Esophagus mucosa (tissue), 1 donor: ENCODE measurements around the gene ARIH1. TPM values are rescaled to one million over a fixed set of nuclear protein-coding genes. Genes with fewer than 3 reads are reported as not detected.

Experiments
- ATAC-seq: fragments of 200-7000 bp; cut with Tn5 transposase; one replicate; pipeline ENCODE4 v1.9.1; 2020
- total RNA-seq: library from RNA; stranded (reverse); gene quantifications from one replicate; pipeline ENCODE4 v1.2.4, GENCODE V29; 2023
- donor health status: DM: yes; HTN: yes; CAD: no.

ARIH1 gene
- total RNA-seq, 1 donor from 2014 or later, result 98.7 TPM

- no peak for ATAC-seq
Measured at GRCh38 chr15:72540606-72541237, 66.6 kb downstream of the ARIH1 start.

- ATAC-seq, result no peak
Measured at GRCh38 chr15:72541674-72542073, 67.5 kb downstream of the ARIH1 start.

GRCh38 chr15:72545156-72545555 lies 71.0 kb downstream of the ARIH1 start:
- ATAC-seq, result no peak

GRCh38 chr15:72554471-72555425 lies 80.6 kb downstream of the ARIH1 start:
- ATAC-seq, result peak; percentile 29

DNA sequence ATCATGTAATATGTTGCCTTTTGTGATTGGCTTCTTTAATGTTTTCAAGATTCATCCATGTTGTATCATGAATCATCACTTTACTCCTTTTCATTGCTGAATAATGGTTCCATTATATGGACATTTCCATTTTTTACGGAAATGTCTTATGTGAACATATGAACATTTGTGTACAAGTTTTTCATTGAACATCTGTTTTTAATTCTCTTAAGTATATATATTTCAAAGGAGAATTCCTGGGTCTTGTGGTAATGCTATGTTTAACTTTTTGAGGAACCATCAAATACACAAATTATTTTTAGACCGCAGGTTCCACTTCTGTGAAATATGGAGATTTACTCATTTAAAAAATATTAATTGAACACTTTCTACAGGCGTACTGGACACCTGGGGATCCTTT lies 85.7 kb downstream of the ARIH1 start:
- ATAC-seq, result no peak

DNA sequence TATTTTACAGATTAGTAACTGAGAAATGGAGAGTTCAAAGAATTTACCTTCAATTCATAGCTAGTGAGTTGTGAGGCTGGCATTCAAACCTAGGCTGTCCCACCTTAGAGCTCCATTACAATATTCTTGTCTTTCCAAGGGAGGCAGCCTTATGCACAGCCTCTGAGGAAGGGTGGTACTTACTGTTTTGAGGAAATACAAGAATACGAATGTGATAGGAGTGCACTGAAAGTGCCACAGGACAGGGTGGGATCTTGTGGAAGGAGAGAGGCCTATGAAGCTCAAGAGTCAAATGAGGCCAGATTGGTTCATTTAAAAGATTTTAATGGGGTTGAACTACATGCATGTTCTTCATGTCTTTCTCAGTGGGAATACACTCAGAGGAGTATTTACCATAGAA lies 86.3 kb downstream of the ARIH1 start:
- no peak for ATAC-seq

DNA sequence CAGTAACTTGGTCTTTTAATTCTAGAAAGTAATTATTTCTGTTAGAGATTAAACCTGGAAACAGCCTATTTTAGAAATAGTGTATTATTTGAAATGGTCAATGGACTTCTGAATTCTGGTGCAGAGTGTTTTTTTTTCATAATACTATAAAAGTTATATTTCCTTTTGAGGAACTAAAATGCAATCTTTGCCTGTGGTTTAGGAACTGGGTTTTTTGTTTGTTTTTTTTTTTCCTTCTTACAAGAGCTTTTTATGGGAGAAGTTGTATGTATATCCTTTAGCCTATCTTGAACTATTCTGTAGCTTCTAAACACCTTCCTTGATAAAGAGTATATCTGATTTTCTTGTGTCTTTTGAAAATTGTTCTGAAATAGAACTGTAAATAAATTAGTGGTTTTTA lies 88.3 kb downstream of the ARIH1 start:
- no peak for ATAC-seq

GRCh38 chr15:72562878-72563277 lies 88.7 kb downstream of the ARIH1 start:
- no peak for ATAC-seq

DNA sequence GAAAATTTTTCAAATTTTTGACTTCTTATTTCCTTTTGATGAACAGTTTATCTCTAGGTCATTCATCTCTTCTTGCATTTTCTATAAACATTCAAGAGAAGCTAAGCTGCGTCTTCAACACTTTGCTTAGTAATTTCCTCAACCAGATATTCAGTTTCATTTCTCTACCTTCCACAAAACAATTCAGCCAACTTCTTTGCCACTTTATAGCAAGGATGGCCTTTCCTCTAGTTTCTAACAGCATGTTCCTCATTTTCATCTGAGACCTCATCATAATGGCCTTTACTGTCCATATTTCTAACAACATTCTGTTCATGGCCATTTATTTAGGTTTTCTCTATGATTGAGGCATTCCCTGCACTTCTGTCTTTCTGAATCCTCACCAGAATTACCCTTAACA lies 90.0 kb downstream of the ARIH1 start:
- ATAC-seq, result no peak

- ATAC-seq, result no peak
Measured at GRCh38 chr15:72566973-72567372, 92.8 kb downstream of the ARIH1 start.

GRCh38 chr15:72570059-72570458 lies 95.9 kb downstream of the ARIH1 start:
- no peak for ATAC-seq

GRCh38 chr15:72579814-72580213 lies 105.7 kb downstream of the ARIH1 start:
- no peak for ATAC-seq

- no peak for ATAC-seq
Measured at GRCh38 chr15:72584006-72584405, 109.9 kb downstream of the ARIH1 start.

DNA sequence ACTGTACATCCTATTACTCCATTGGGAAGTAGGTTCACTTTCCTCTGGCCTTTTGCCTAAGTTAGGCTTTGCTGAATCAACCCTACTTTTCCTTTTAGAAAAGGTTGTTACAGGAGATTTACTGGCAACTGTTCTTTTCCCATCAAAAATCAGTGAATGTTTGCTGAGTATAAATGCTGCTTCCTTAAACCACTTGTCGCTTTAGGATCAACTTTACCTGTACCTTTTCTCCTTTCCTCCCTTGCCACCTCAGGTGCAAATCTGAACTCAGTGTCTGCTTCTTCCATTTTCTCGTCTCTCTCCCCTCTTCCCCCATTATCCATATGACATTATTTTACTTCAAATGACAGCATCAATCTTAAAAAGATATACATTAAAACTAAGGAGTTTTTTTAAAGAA lies 110.9 kb downstream of the ARIH1 start:
- no peak for ATAC-seq

DNA sequence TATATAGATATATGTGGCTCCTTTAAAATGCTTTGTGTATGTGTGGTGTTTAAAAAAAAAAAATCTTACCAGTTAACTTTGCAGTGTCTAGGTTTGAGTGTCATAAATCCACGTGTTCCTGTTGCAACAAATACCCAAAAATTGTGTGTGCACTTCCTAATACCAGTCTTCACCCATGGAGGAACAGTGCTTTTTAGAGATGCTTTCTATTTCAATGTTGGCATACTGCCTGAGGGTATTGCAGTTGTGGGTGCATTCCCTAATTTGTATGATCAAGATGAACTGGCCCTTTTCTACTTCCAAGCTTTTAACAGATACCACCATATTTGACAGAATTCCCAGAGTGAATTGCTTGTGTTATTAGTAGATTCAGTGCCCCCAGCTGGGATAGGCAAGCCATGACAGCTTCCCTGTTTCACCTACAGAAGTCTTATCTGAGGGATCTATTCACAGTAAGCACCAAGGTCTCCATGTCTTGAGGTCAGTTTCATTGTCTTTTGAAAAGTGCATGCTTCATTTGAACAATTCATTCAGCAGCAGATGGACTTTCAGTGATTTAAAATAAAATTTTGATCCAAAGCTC lies 111.4 kb downstream of the ARIH1 start:
- ATAC-seq, result no peak

- ATAC-seq, result no peak
Measured at GRCh38 chr15:72588096-72588495, 114.0 kb downstream of the ARIH1 start.

DNA sequence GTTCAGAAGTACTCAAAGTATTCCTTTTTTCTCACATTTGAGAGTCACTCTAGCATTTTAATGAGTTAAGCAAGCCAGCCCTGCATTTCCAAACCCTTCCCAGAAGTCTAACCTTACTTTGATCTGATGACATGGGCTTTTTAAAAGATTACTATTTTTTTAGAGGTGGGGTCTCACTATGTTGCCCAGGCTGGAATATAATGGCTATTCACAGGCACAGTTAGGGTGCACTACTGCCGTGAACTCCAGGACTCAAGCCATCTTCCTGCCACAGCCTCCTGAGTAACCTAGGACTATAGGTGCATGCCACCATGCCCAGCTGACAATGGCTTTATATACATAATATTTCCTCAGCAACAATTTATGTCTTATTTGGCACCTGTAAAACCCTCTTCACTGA lies 116.3 kb downstream of the ARIH1 start:
- no peak for ATAC-seq

DNA sequence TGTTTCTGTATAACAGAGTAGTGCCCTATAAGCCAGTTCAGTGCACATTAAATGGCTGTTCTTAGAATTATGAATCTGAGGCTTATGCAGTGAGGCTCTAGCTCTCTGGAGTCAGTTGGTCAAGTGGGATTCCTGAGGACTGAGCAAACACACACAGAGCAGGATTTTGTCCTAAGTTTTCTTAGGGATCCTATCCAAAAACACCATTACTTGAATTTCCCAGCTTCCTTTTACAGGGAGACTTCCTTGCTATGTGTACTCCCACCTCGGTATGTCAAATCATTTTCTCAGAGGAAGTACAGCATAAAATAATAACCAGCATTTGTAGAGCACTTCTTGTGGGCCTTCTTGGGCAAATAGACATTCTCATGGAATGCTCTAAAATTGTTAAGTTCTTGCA lies 117.2 kb downstream of the ARIH1 start:
- ATAC-seq, result no peak

- ATAC-seq, result no peak
Measured at GRCh38 chr15:72592097-72592496, 118.0 kb downstream of the ARIH1 start.

DNA sequence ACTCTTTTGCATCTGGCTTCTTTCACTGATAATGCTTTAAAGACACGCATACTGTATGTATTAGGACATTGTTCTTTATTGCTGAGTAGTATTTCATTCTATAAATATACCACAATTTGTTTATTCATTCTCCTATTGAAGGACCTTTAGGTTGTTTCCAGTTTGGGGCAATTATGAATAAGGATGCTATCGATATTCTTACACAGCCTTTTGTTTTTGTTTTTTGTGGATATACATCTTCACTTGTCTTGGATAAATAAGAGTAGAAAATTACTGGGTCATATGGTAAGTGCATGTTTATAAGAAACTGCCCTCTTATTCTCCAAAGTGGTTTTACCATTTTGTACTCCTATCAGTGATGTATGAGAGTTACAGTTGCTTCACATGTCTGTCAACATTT lies 118.5 kb downstream of the ARIH1 start:
- no peak for ATAC-seq

- no peak for ATAC-seq
Measured at GRCh38 chr15:72593838-72594237, 119.7 kb downstream of the ARIH1 start.

GRCh38 chr15:72599855-72600464 lies 125.8 kb downstream of the ARIH1 start:
- ATAC-seq, result no peak

DNA sequence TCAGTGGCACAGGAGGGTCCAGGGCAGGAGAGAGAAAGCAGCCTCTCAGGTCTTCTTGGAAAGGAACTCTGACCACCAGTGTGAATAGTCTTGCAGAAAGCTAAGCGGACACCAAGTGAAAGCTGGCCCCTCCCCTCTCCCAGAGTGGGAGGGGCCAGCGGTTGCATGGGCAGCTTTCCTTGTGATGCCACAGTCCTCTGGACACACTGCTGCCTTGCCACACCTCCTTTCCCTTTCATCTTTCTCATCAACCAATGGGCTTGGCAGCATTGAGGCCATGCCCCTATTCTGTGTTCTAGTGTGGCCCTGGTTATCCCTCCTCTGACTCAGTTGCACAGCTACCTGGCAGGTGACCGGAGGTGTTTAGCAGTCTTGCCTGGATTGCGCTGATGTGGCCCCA lies 130.7 kb downstream of the ARIH1 start:
- no peak for ATAC-seq
